H1 (cell line): Measurements from ENCODE around the gene NRP2. TPM values are rescaled to one million over a fixed set of nuclear protein-coding genes. Genes with fewer than 3 reads are reported as not detected.

Experiments used
- CTCF ChIA-PET: fragments of 300-600 bp; sonication (Branson Sonifier 250); formaldehyde crosslinking; loops from one replicate; lab custom pipeline; 2021; ENCODE audit not compliant: partially characterized antibody; lab: Charles Lee
- POLR2A ChIA-PET: fragments of 300-600 bp; sonication (Branson Sonifier 250); formaldehyde crosslinking; loops from one replicate; lab custom pipeline; 2021; ENCODE audit warnings: inconsistent platforms; ENCODE audit not compliant: partially characterized antibody; lab: Charles Lee
- DNase-seq, 2 experiments: peaks; one replicate each; pipeline versions ENCODE4 v3.0.0 to v3.0.0-alpha.2; 2010 to 2022; ENCODE audit warnings: low spot score in 2 of 2, low read depth in 1 of 2, mixed read lengths in 1 of 2
- FAIRE-seq: peaks from 2 replicates; lab custom pipeline; 2011; peaks lifted over from hg19 to GRCh38; lab: Jason Lieb, UNC
- H2AFZ ChIP-seq: 2 replicates; pipeline ENCODE4 v1.8.1; 2012; ENCODE audit warnings: low read length, inconsistent platforms
- H2AK5ac ChIP-seq: 2 replicates; pipeline ENCODE4 v1.6.1; 2013; ENCODE audit warnings: low read depth, low read length
- H2BK120ac ChIP-seq: replicated peaks from 2 replicates; pipeline ENCODE3; 2013; ENCODE audit warnings: low read depth, low read length, inconsistent platforms
- H2BK12ac ChIP-seq: 2 replicates; pipeline ENCODE4 v1.6.1; 2013; ENCODE audit warnings: low read depth, low read length
- H2BK15ac ChIP-seq: 2 replicates; pipeline ENCODE4 v1.6.1; 2013; ENCODE audit warnings: low read length
- H2BK20ac ChIP-seq: 2 replicates; pipeline ENCODE4 v1.6.1; 2013; ENCODE audit warnings: low read length
- H2BK5ac ChIP-seq: 2 replicates; pipeline ENCODE4 v1.6.1; 2013; ENCODE audit warnings: low read depth, low read length
- H3K14ac ChIP-seq: 2 replicates; pipeline ENCODE4 v1.6.1; 2013; ENCODE audit warnings: inconsistent platforms; ENCODE audit not compliant: insufficient read length
- H3K18ac ChIP-seq: 2 replicates; pipeline ENCODE4 v1.6.1; 2013; ENCODE audit warnings: low read length; ENCODE audit errors: extremely low read depth
- H3K23ac ChIP-seq: 2 replicates; pipeline ENCODE4 v1.6.1; 2013; ENCODE audit warnings: inconsistent platforms; ENCODE audit not compliant: insufficient read length
- H3K23me2 ChIP-seq: 2 replicates; pipeline ENCODE4 v1.6.1; 2013; ENCODE audit warnings: low read depth, low read length
- H3K27ac ChIP-seq: 2 replicates; pipeline ENCODE4 v1.6.1; 2011; ENCODE audit warnings: low read depth, low read length, inconsistent platforms
- H3K27me3 ChIP-seq, 4 experiments: replicated peaks in 1 of 4; 1 replicate in 1 of 4; 2 replicates in 3 of 4; pipeline versions ENCODE4 v1.6.1 to v1.8.1; 2011 to 2013; ENCODE audit warnings: low read length in 3 of 4, mild to moderate bottlenecking in 3 of 4, inconsistent platforms in 2 of 4, mixed read lengths in 2 of 4, moderate library complexity in 1 of 4; ENCODE audit not compliant: control insufficient read depth in 3 of 4, insufficient read depth in 3 of 4; ENCODE audit errors: extremely low read depth in 1 of 4
- H3K36me3 ChIP-seq, 4 experiments: 2 replicates each; pipeline versions ENCODE4 v1.6.1 to v1.8.1; 2011 to 2013; ENCODE audit warnings: mild to moderate bottlenecking in 4 of 4, low read length in 3 of 4, moderate library complexity in 2 of 4, control low read depth in 1 of 4, inconsistent platforms in 1 of 4; ENCODE audit not compliant: insufficient read depth in 4 of 4, control insufficient read depth in 2 of 4
- H3K4ac ChIP-seq: replicated peaks from 2 replicates; pipeline ENCODE3; 2013; ENCODE audit warnings: low read length, low read depth, mixed read lengths, inconsistent platforms; ENCODE audit not compliant: insufficient read length
- H3K4me1 ChIP-seq, 4 experiments: replicated peaks in 1 of 4; 1 replicate in 1 of 4; 2 replicates in 3 of 4; pipeline versions ENCODE4 v1.6.1 to v1.8.1; 2011 to 2013; ENCODE audit warnings: low read length in 3 of 4, inconsistent platforms in 2 of 4, mixed read lengths in 1 of 4; ENCODE audit not compliant: insufficient read depth in 4 of 4, control insufficient read depth in 3 of 4
- H3K4me2 ChIP-seq, 2 experiments: 2 replicates each; pipeline versions ENCODE4 v1.6.1 to v1.8.1; 2011 to 2013; ENCODE audit warnings: low read depth in 2 of 2, low read length in 2 of 2, control low read depth in 1 of 2, inconsistent platforms in 1 of 2, mild to moderate bottlenecking in 1 of 2; ENCODE audit not compliant: insufficient read depth in 1 of 2
- H3K4me3 ChIP-seq, 4 experiments: fragments of 200-600, 300-600 bp in 1 of 4; sonication (generic), shearing (Covaris generic), sonication (Bioruptor Twin) in 1 of 4; 2 replicates each; pipeline versions ENCODE4 v1.5.1 to v1.8.1; 2011 to 2016; ENCODE audit warnings: low read length in 4 of 4, low read depth in 3 of 4, control low read depth in 2 of 4, inconsistent platforms in 2 of 4, mild to moderate bottlenecking in 2 of 4, mixed read lengths in 1 of 4, moderate library complexity in 1 of 4; ENCODE audit not compliant: insufficient read depth in 2 of 4; ENCODE audit errors: extremely low read depth in 1 of 4
- H3K56ac ChIP-seq: replicated peaks from 2 replicates; pipeline ENCODE3; 2013; ENCODE audit warnings: low read depth, mild to moderate bottlenecking, mixed read lengths, low read length, inconsistent platforms; ENCODE audit not compliant: insufficient read length
- H3K79me1 ChIP-seq: 2 replicates; pipeline ENCODE4 v1.6.1; 2013; ENCODE audit warnings: low read depth, low read length, control low read depth
- H3K79me2 ChIP-seq, 2 experiments: 2 replicates each; pipeline versions ENCODE4 v1.6.1 to v1.8.1; 2012 to 2013; ENCODE audit warnings: low read length in 2 of 2, mild to moderate bottlenecking in 2 of 2, inconsistent platforms in 1 of 2; ENCODE audit not compliant: insufficient read depth in 2 of 2, control insufficient read depth in 1 of 2
- H3K9ac ChIP-seq, 4 experiments: replicated peaks in 1 of 4; 1 replicate in 1 of 4; 2 replicates in 3 of 4; pipeline versions ENCODE4 v1.6.1 to v1.8.1; 2011 to 2013; ENCODE audit warnings: low read depth in 3 of 4, low read length in 3 of 4, control low read depth in 2 of 4, mild to moderate bottlenecking in 2 of 4, moderate library complexity in 2 of 4, inconsistent platforms in 1 of 4; ENCODE audit errors: extremely low read depth in 1 of 4
- H3K9me3 ChIP-seq, 2 experiments: 2 replicates each; pipeline versions ENCODE4 v1.6.1 to v1.8.1; 2012 to 2013; ENCODE audit warnings: mild to moderate bottlenecking in 2 of 2, moderate library complexity in 2 of 2, control low read depth in 1 of 2, inconsistent platforms in 1 of 2, low read depth in 1 of 2, low read length in 1 of 2, mixed read lengths in 1 of 2; ENCODE audit not compliant: insufficient read depth in 2 of 2
- H4K20me1 ChIP-seq, 2 experiments: replicated peaks in 1 of 2; 2 replicates each; pipeline versions ENCODE3 to v1.8.1; 2011 to 2013; ENCODE audit warnings: inconsistent platforms in 2 of 2, low read length in 2 of 2, mild to moderate bottlenecking in 1 of 2; ENCODE audit not compliant: insufficient read depth in 2 of 2, control insufficient read depth in 1 of 2
- H4K5ac ChIP-seq: 2 replicates; pipeline ENCODE4 v1.6.1; 2013; ENCODE audit warnings: low read length, low read depth, mixed read lengths, inconsistent platforms; ENCODE audit not compliant: insufficient read length
- H4K8ac ChIP-seq: 2 replicates; pipeline ENCODE4 v1.8.0; 2013; ENCODE audit warnings: mild to moderate bottlenecking, moderate library complexity, low read length, inconsistent platforms; ENCODE audit not compliant: insufficient read depth; ENCODE audit errors: extremely low read depth
- H4K91ac ChIP-seq: replicated peaks from 2 replicates; pipeline ENCODE3; 2013; ENCODE audit warnings: low read length, mixed read lengths, inconsistent platforms; ENCODE audit not compliant: insufficient read length
- ATF2 ChIP-seq: IDR thresholded peaks from 2 replicates; pipeline ENCODE4 v1.6.1; 2012; ENCODE audit warnings: low read length, inconsistent platforms
- CHD2 ChIP-seq: IDR thresholded peaks from 2 replicates; pipeline ENCODE4 v1.6.1; 2012; ENCODE audit warnings: low read length, improper control_type of control experiment
- CREB1 ChIP-seq: IDR thresholded peaks from 2 replicates; pipeline ENCODE4 v1.6.1; 2012; ENCODE audit warnings: inconsistent platforms
- EGR1 ChIP-seq: IDR thresholded peaks from 2 replicates; pipeline ENCODE4 v1.6.1; 2011; ENCODE audit warnings: low read depth, low read length, borderline replicate concordance
- SAP30 ChIP-seq: fragments of 300-600 bp; sonication (generic); IDR thresholded peaks from 2 replicates; pipeline ENCODE4 v1.7.1; 2012; ENCODE audit warnings: low read length, moderate library complexity, mild to moderate bottlenecking, inconsistent platforms; ENCODE audit not compliant: insufficient read depth, insufficient replicate concordance
- TAF1 ChIP-seq: IDR thresholded peaks from 2 replicates; pipeline ENCODE4 v1.6.1; 2011; ENCODE audit warnings: mild to moderate bottlenecking, low read depth, low read length
- TBP ChIP-seq: IDR thresholded peaks from 2 replicates; pipeline ENCODE4 v1.6.1; 2011; ENCODE audit warnings: low read depth, low read length, improper control_type of control experiment
- TCF12 ChIP-seq: IDR thresholded peaks from 2 replicates; pipeline ENCODE4 v1.6.1; 2011; ENCODE audit warnings: low read depth, mild to moderate bottlenecking, low read length
- YY1 ChIP-seq: IDR thresholded peaks from 2 replicates; pipeline ENCODE4 v1.6.1; 2011; ENCODE audit warnings: low read depth, mild to moderate bottlenecking, low read length
- ZNF274 ChIP-seq: IDR thresholded peaks from 2 replicates; pipeline ENCODE4 v1.7.0; 2012; ENCODE audit warnings: low read length, borderline replicate concordance; ENCODE audit errors: extremely low read depth
- WGBS, 2 experiments: shearing (Covaris generic) in 1 of 2; methylation state at CpG; one replicate each; pipeline versions ENCODE4 v1.1.6 to v1.1.7; 2013 to 2015; ENCODE audit warnings: low lambda C conversion rate in 2 of 2, mixed read lengths in 2 of 2, inconsistent platforms in 1 of 2, low coverage in 1 of 2, missing lambda C conversion rate in 1 of 2; ENCODE audit not compliant: insufficient replicate concordance in 2 of 2, insufficient coverage in 1 of 2, insufficient read length in 1 of 2; ENCODE audit errors: extremely low coverage in 1 of 2, missing lambda C conversion rate in 1 of 2; 5-methylcytosine and 5-hydroxymethylcytosine counted together
- polyA plus RNA-seq, 7 experiments: library from polyadenylated mRNA; depleted of rRNA in 3 of 7; stranded (reverse) in 5 of 7; unstranded in 2 of 7; fragments of >200 nt in 5 of 7; fragments of 200-250 nt in 2 of 7; gene quantifications; 1 replicate in 5 of 7; 2 replicates in 1 of 7; 4 replicates in 1 of 7; pipeline versions ENCODE4 v1.2.1 to v1.2.3, GENCODE V29; 2011 to 2013; ENCODE audit warnings: missing spikeins in 2 of 7, mixed read lengths in 2 of 7
- total RNA-seq: library from RNA; stranded (reverse); fragmentation: NEBNext Ultra II Directional; extraction: Animal tissue kit (Norgen Biotek cat#: 25700); gene quantifications from 2 replicates; pipeline ENCODE4 v1.2.1, GENCODE V29; 2021

The NRP2 gene
- total and polyA plus RNA-seq, 2 of the 8 experiments (the other 6 are each of a cell fraction or from before 2014, with no cell fraction given): 32.0 to 37.8 TPM

GRCh38 chr2:205660521-205661124 is 21.7 kb upstream of the NRP2 start:
- no peak overlapping the region for H3K4me3 ChIP-seq
- H3K9ac ChIP-seq: no peak overlapping the region
- no peaks in the 10 kb centered on the region for H3K79me1 ChIP-seq
- H2BK12ac ChIP-seq: 0 out of 2 replicates have a peak overlapping the region, but pooled peaks have one; percentile 10
- H4K5ac ChIP-seq: no peak overlapping the region
- no peak overlapping the region for H2BK5ac ChIP-seq
- H3K18ac ChIP-seq: no peak overlapping the region
- no peaks in the 10 kb centered on the region for H3K9me3 ChIP-seq
- H4K8ac ChIP-seq: no peak overlapping the region
- H3K27ac ChIP-seq: no peak overlapping the region
- H3K56ac ChIP-seq: no peak overlapping the region
- no peak overlapping the region for H3K23ac ChIP-seq
- ChIA-PET POLR2A (no interaction called here), CTCF (interaction anchor here (1.1 to 3.6 kb wide), 5 partner anchors 14 to 338 kb away, joined by 3 to 18 read pairs (median 4); no protein-coding TSS in a partner anchor)
- TF ChIP-seq EGR1 (no peak), ZNF274 (no peak), CREB1 (no peak), TBP (no peak), YY1 (no peak), TCF12 (no peak), TAF1 (no peak), SAP30 (no peak), CHD2 (no peak), ATF2 (no peak)
- H3K27me3 ChIP-seq: peaks cover 0 to 1% (median 0%) of the 10 kb centered on the region in 4 experiments; a peak in 2 of 7 replicates
- H2AK5ac ChIP-seq: no peak overlapping the region
- no peaks in the 10 kb centered on the region; a peak in 1 of 8 replicates for H3K36me3 ChIP-seq
- H4K20me1 ChIP-seq: no peaks in the 10 kb centered on the region
- H3K4me1 ChIP-seq: peaks cover 0 to 4% (median 0%) of the 10 kb centered on the region in 4 experiments; a peak in 2 of 7 replicates
- DNase-seq (peak in 1 of 2 experiments; percentile 30), FAIRE-seq (no peak)
- H3K14ac ChIP-seq: no peak overlapping the region
- H4K91ac ChIP-seq: no peak overlapping the region
- no peak overlapping the region for H2BK20ac ChIP-seq
- WGBS, 2 experiments: 91% methylated on average over 8 of the region's 8 CpGs; no CpG with 5 or more reads in 1 of the 2 experiments
- no peaks in the 10 kb centered on the region for H3K79me2 ChIP-seq
- H3K4me2 ChIP-seq: no peak overlapping the region
- no peaks in the 10 kb centered on the region for H3K23me2 ChIP-seq
- no peak overlapping the region for H3K4ac ChIP-seq
- no peak overlapping the region for H2BK15ac ChIP-seq
- H2AFZ ChIP-seq: no peak overlapping the region
- H2BK120ac ChIP-seq: no peak overlapping the region
